Stimulated activated CD8-positive, alpha-beta memory T cell treated with anti-CD3 and anti-CD28 coated beads, Interleukin-12 subunit alpha, Interleukin-12 subunit beta, amount 100 ng/mL, for 1 hour (primary cell): ENCODE measurements around the gene TRIM31.

Source experiments
- DNase-seq: peaks from one replicate; pipeline ENCODE4 v3.0.0-alpha.2; 2020; ENCODE audit warnings: low read depth

The TRIM31 gene

DNA sequence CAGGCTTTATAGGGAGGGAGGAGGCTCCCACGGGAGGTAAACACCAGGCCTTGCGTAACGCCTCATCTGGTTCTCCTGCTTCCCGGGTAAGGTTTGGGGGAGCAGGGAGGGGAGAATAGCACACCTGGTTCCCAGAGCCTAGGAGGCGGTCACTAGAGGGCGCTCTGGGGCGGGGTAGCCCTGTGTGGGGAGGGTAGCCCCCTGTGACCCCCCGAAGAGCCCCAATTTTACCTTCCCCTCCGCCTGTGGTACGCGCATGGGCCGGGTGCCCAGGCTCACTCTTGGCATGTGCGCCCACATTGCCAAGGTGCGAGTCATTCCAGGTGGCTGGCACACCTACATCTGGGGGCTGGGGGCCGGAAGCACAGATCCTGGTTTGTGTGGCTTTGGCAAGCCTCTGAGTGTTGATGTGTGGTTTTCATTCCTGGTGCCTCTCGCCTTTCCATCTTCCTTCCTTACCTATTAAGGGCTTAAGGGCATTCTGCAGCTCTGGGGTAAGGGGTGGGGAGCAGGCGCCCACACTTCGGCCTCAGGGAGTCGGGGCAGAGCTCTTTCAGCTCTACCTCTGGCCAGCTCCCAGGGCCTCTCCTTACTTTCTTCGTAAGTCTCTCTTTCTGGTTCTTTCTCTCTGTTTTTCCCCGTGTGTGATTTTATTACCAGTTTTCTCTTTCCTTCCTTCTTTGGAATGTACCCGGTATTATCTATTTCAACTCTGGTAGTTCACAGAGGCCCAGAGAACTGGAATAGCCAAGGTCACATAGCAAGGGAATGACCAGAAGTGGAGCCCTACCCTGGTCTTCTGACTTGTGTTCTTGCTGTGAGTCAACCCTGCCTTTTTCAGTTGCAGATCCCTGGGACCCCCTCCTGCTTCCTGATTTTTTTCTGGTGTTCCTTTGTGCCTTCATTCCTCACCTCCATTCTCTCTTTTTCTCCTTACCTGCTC lies 36.8 kb downstream of the TRIM31 start:
- no peak for DNase-seq

DNA sequence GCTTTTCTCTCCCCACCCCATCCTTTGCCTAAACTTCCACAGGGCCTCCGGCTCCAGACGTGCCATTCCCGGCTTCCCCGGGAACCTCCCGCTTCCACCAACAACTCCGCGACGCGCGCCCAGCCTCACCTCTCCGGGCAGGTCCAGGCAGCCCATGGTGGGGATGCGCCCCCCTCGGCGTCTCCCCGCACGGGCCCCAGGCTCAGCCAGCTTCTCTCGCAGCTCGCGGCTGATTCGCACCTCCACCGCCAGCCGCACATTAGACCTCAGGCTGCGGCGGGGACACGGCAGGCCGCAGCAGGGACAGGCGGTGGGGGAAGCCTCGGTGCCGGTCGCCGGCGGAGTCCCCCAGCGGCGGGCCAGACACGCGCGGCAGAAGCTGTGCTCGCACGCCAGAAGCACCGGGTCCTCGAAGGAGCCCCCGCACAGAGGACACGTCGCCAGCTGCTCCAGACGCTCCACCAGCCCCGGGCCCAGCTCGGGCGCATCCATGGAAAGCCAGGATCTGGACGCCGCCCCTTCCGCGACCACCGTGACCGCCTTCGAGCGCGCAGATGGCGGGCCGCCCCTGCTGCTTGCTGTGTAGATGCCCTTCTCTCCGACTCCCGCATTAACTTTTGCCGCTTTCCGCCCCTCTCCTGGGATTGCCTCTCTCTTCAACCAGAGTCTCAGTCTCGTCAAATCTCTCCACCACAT lies 37.6 kb downstream of the TRIM31 start, which contains the start of gene RNF39:
RNF39 (minus strand) TSS at position 676 of the 696 bp plus-strand sequence; CDS start at position 492, 184 bp downstream.
- no peak for DNase-seq

- no peak for DNase-seq
Measured at GRCh38 chr6:30074331-30075093, 38.4 kb downstream of the TRIM31 start.

- DNase-seq = no peak
Measured at GRCh38 chr6:30073489-30074235, 39.2 kb downstream of the TRIM31 start.

- no peak for DNase-seq
Measured at GRCh38 chr6:30071858-30072257, 41.0 kb downstream of the TRIM31 start.

DNA sequence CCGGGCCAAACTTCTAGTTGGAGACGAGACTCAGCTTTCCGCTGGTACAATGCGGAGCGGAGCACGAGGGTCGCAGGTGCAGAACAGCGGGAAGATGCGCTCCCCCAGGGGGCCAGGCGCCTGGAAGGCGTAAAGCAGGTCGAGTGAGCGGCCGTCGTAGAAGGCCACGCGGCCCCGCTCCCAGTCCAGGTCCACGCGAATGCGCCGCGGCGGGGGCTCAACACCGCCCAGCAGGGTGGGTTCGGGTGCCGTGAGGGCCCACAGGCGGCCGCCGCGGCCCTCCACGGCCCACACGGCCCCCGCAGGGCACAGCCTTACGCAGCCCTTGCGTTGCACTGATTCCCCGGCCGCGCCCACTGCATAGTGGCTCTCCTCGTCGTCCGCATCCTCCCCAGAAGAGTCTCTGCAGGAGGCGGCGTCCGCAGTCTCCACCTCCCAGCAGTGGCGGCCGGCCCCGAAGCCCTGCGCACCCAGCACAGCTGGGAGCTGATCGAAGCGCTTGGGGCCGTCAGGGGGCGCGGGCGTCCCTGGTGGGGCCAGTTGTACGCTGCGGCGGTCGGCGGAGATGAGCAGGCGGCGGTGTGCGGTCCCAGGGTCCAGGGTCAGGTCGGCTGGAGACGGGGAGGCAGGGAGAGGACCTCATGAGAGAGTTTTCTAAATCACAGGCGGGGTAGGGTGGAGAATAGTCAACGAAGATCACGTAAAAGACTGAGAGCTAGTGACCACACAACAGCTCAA lies 41.6 kb downstream of the TRIM31 start:
- DNase-seq = no peak

DNA sequence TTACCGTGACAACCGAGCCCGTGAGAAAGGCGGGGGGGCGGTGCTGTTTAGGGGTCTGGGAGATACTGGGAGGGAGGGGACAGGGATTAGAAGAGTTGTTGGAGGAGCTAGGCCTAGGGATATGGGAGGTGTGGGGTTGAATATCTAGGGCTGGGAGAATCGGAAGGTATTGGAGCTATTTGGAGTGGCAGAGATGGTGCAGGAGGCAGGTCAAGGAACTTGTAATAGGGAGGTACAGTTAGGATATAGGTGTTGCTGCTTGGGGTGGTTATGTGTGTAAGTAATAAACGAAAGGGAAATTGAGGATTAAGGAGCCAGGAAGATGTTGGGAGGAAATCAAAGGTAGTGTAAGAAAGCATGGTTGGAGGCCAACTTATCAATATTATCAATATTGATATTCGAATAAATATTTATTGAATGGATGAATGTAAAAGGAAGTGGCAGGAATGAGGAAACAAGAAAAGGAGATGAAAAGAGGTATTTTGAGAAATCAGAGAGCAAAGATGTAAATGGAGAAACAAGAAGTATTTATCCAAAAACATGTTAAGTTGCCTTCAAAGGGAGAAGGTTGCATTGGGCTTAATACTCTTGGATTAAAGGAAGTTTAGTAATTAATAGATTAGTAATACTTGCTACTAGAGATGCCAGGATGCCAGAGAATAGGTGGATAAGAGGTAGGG lies 45.3 kb downstream of the TRIM31 start:
- no peak for DNase-seq

DNA sequence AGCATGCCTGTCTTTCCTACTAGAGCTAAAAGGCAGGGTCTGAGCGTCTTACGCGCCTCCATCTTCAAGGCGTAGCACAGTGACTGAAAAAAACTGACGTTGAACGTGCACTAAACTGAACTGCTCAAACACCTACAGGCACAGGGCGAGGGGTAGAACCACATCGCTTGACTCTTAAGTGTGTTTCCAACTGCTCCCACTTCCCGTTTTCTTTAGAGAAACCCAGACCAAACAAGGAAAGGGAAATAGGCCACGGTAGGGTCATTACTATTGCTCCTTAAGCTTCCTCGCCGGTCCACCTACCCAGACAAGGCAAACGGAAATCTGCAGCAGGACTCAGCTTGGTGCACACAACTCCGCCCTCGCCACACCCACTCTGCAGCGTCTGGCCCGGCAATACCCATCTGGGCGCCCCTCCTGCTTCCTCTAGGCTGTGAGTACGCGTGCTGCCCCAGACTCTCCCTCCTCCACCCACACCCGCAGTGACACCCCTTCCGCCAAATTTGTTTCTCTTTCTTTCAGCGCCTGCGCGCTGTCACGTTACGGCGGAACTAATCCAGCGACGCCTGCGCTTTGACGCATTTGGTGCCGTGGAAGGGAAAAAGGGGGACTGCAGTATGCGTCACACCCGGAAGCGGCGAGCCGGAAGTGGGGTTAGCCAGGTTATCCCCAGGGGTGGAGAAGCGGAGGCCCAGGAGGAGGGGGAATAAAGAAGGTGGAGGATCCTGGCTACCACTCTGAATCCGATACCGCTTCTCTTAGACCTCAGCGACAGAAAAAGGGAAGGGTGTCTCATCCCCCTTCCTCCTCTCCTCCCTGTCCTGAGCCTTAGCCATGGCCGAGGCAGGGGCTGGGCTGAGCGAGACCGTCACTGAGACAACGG lies 46.1 kb downstream of the TRIM31 start, which contains the start of gene PPP1R11:
PPP1R11 (plus strand) TSS at position 622 of the 883 bp plus-strand sequence; CDS start at position 835, 213 bp downstream.
- peak; percentile 99 for DNase-seq

GRCh38 chr6:30066082-30066481 lies 46.8 kb downstream of the TRIM31 start:
- DNase-seq = no peak

DNA sequence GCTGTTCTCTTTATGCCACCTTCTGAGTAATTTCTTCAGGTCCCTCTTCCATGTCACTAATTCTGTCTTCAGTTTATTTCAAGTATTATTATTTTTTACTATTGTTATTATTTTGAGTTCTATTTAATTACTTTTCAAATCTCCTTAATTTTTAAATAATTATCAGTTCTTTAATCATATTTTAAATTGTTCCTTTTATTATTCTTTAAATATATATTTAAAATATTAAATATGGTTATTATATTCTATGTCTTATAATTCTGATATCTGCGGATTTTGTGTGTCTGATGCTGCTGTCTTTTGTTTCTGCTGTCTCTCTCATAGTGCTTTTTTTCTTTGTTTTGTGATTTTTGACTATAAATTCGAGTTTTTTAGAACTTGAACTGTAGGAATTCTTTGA lies 49.6 kb downstream of the TRIM31 start:
- no peak for DNase-seq

DNA sequence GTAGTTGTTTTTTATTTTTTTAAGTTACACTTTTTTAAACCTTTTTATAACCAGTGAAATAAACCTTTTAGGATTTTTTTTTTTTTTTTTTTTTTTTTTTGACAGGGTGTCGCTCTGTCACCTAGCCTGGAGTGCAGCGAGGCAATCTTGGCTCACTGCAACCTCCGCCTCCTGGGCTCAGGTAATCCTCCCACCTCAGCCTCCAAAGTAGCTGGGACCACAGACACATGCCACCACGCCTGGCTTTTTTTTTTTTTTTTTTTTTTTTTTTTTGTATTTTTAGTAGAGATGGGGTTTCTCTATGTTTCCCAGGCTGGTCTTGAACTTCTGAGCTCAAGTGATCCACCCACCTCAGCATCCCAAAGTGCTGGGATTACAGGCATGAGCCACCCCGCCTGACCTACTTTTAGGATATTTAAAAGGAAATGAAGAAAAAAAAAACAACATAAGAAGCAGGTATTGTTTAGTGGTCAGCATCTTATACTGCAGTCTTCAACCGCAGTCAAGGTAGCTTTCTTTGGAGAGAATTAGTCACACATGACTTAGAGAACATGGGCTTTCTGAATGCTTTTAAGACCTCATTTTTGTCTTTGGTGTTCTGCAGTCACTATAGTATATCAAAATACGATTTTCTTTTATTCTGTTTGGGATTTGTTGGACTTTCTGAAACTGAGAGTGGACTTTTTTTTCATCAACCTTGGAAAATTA lies 50.3 kb downstream of the TRIM31 start:
- no peak for DNase-seq

DNA sequence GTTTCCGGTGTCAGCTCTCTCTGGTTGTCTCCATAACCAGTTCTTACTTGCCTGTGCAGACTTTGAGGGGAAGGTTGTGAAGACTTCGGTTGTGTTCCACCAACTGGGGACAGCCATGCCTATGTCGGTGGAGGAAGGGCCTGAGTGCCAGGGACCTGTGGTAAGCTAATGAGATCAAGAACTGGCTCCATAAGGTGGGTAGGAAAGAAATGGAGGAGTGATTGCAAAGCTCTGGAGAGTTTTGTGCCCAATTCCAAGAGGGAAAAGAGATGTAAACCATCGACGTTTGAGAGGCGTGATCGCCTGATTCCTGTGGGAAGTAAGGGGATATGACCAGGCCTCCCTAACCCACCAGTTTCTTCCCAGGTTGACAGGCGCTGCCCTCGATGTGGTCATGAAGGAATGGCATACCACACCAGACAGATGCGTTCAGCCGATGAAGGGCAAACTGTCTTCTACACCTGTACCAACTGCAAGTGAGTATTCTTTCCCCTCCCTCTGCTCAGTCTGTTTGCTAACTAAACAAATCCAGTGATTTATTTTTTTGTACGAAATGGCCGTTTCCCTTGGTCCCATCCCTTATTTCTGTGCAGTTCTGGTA lies 50.9 kb downstream of the TRIM31 start:
- DNase-seq = no peak

- peak; percentile 82 for DNase-seq
Measured at GRCh38 chr6:30061092-30061857, 51.6 kb downstream of the TRIM31 start, which contains the start of gene POLR1H. Gene POLR1H (plus strand): TSS chr6:30061265. CDS start chr6:30061525, 260 bp downstream.

GRCh38 chr6:30060606-30061091 lies 52.2 kb downstream of the TRIM31 start:
- no peak for DNase-seq

DNA sequence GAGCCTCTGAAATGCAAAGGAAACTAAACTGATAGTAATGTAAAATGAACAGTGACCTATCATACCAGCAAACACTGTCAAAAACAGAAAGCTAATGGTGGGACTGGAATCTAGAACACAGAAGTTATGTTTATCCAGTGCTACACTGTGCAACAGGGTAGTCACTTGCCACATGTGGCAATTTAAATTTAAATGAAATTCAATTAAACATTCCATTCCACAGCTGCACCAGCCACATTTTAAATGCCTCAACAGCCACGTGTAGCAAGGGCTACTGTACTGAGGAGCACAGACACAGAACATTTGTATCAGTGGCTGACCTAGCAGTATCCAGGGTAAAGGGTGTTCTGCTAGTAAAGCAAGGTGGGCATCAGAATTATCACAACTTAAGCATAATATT lies 57.4 kb downstream of the TRIM31 start:
- no peak for DNase-seq

DNA sequence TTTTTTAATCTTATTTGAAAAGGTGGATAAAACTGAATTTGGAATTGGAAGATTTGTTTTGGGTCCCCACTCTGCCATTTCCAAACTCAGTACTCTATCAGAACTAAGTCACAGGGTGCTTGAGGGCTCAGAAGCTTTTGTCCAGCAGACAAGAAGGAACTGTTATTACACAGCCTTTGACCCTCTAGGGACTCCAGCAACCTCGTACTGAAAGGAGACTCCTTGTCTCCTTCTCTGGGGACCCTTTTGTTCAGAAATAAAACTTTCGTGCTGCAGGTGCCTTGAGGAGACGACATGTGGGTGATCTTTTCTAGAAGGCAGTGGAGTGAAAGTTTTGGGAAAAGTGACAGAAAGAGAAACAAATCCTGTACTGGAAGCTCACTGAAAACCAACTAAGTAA lies 59.2 kb downstream of the TRIM31 start:
- no peak for DNase-seq
